Breast epithelium (tissue), 4 donors: ENCODE results near the gene RTP3. TPM values are rescaled to one million over a fixed set of nuclear protein-coding genes. Genes with fewer than 3 reads are reported as not detected.

ENCODE experiments used
- DNase-seq, 2 donors: peaks; one replicate each; pipeline ENCODE4 v3.0.0-alpha.2; 2019; ENCODE audit warnings: low spot score in 2 of 2
- H3K27ac ChIP-seq, 2 donors: fragments of 200-600 bp; sonication (generic) in 1 of 2; one replicate each; pipeline ENCODE4 v1.5.1; 2016 to 2019; ENCODE audit warnings: mild to moderate bottlenecking in 1 of 2
- H3K27me3 ChIP-seq, 2 donors: fragments of 200-600 bp; sonication (generic) in 1 of 2; one replicate each; pipeline versions ENCODE4 v1.5.1 to v1.6.0; 2017 to 2019; ENCODE audit warnings: control low read depth in 1 of 2, mild to moderate bottlenecking in 1 of 2
- H3K36me3 ChIP-seq: fragments of 200-600 bp; one replicate; pipeline ENCODE4 v1.5.1; 2019
- H3K4me1 ChIP-seq, 2 donors: fragments of 200-600 bp; sonication (generic); one replicate each; pipeline ENCODE4 v1.5.1; 2016 to 2019; ENCODE audit warnings: control low read depth in 1 of 2
- H3K4me3 ChIP-seq, 3 donors: fragments of 200-600 bp; sonication (generic); 1 replicate in 2 of 3; 2 replicates in 1 of 3; pipeline ENCODE4 v1.5.1; 2016 to 2019; ENCODE audit warnings: mild to moderate bottlenecking in 3 of 3, moderate library complexity in 2 of 3
- H3K9me3 ChIP-seq, 2 donors: fragments of 200-600 bp; sonication (generic) in 1 of 2; one replicate each; pipeline ENCODE4 v1.5.1; 2016 to 2019; ENCODE audit warnings: control low read depth in 1 of 2
- CTCF ChIP-seq, 3 donors: fragments of 450-650 bp; IDR thresholded peaks; one replicate each; pipeline ENCODE4 v1.5.1; 2016 to 2017; ENCODE audit warnings: antibody characterized with exemption in 3 of 3, mild to moderate bottlenecking in 3 of 3, moderate library complexity in 3 of 3
- POLR2A ChIP-seq: fragments of 450-650 bp; IDR thresholded peaks from one replicate; pipeline ENCODE4 v1.6.1; 2016; ENCODE audit warnings: antibody characterized with exemption, mild to moderate bottlenecking, moderate library complexity
- POLR2AphosphoS5 ChIP-seq, 3 donors: sonication (generic); formaldehyde crosslinking; IDR thresholded peaks; one replicate each; pipeline ENCODE4 v1.6.1; 2017; ENCODE audit warnings: antibody characterized with exemption in 3 of 3
- intact Hi-C: fragments of 100-400 bp; cut with DNase I; formaldehyde crosslinking; loops from one replicate; pipeline ENCODE4 v1.15.1; 2023; ENCODE audit warnings: low total_unique reads
- total RNA-seq, 3 donors: library from RNA; depleted of rRNA; stranded (reverse); fragments of >200 nt; gene quantifications; one replicate each; pipeline ENCODE4 v1.1.0, GENCODE V29; 2016

The RTP3 gene
- total RNA-seq, 3 donors from 2014 or later: not detected

- Histone ChIP-seq H3K4me3 (peak overlapping the region in 1 of 3 donors; percentile 51), H3K27ac (peak overlapping the region in 1 of 2 donors; percentile 48)
- intact Hi-C loops: no loop called here
These were observed 35.3 kb upstream of the RTP3 start for GRCh38 chr3:46462511-46462910.

GRCh38 chr3:46463120-46463867, 34.5 kb upstream of the RTP3 start:
- peaks cover 0 to 9% of the 10 kb centered on the region in 2 donors for H3K27me3 ChIP-seq
- no peaks in the 10 kb centered on the region for H3K9me3 ChIP-seq
- H3K27ac ChIP-seq: peak overlapping the region in 1 of 2 donors; percentile 48
- H3K4me1 ChIP-seq: no peaks in the 10 kb centered on the region
- DNase-seq: no peak
- TF ChIP-seq POLR2AphosphoS5 (IDR thresholded peaks at IDR 0.05) (no peak), POLR2A (no peak), CTCF (IDR thresholded peaks at IDR 0.05) (no peak)
- H3K4me3 ChIP-seq: peak overlapping the region in 2 of 3 donors; percentile 11 to 51
- no peaks in the 10 kb centered on the region for H3K36me3 ChIP-seq
- intact Hi-C loops: no loop called here

More at GRCh38 chr3:46462511-46462910, 35.3 kb upstream of the RTP3 start:
- no peaks in the 10 kb centered on the region for H3K9me3 ChIP-seq
- no peaks in the 10 kb centered on the region for H3K36me3 ChIP-seq
- no peak for TF ChIP-seq POLR2A
- TF ChIP-seq POLR2AphosphoS5 (IDR thresholded peaks at IDR 0.05): no peak
- no peak for TF ChIP-seq CTCF (IDR thresholded peaks at IDR 0.05)
- H3K4me1 ChIP-seq: no peaks in the 10 kb centered on the region
- DNase-seq: no peak
- H3K27me3 ChIP-seq: peaks cover 0 to 9% of the 10 kb centered on the region in 2 donors

GRCh38 chr3:46463868-46464241, 33.9 kb upstream of the RTP3 start:
- Histone ChIP-seq H3K27ac (peak overlapping the region in 1 of 2 donors; percentile 48), H3K9me3 (no peaks in the 10 kb centered on the region), H3K36me3 (no peaks in the 10 kb centered on the region), H3K27me3 (peaks cover 0 to 9% of the 10 kb centered on the region in 2 donors), H3K4me3 (peak overlapping the region in 2 of 3 donors; percentile 11 to 51), H3K4me1 (no peaks in the 10 kb centered on the region)
- no peak for TF ChIP-seq POLR2A
- TF ChIP-seq POLR2AphosphoS5 (IDR thresholded peaks at IDR 0.05): no peak
- TF ChIP-seq CTCF (IDR thresholded peaks at IDR 0.05): no peak
- intact Hi-C loops: no loop called here
- no peak for DNase-seq

GRCh38 chr3:46464326-46465195, 33.2 kb upstream of the RTP3 start, which contains the start of gene LTF:
LTF (minus strand) TSS chr3:46464905; CDS start chr3:46464867, 38 bp downstream.
- peak within 1 kb of the TSS in 2 of 3 donors; percentile 39 to 51 for H3K4me3 ChIP-seq
- no peaks in the 10 kb centered on the region for H3K9me3 ChIP-seq
- no peak for DNase-seq
- peaks cover 0 to 9% of the 10 kb centered on the region in 2 donors for H3K27me3 ChIP-seq
- intact Hi-C loops: no loop called here
- TF ChIP-seq POLR2A (no peak), CTCF (IDR thresholded peaks at IDR 0.05) (no peak), POLR2AphosphoS5 (IDR thresholded peaks at IDR 0.05) (no peak)
- peak within 1 kb of the TSS; percentile 21 to 48 for H3K27ac ChIP-seq
- H3K36me3 ChIP-seq: no peaks in the 10 kb centered on the region
- no peaks in the 10 kb centered on the region for H3K4me1 ChIP-seq

GRCh38 chr3:46465196-46465520, 32.6 kb upstream of the RTP3 start:
- Histone ChIP-seq H3K27ac (no peak overlapping the region), H3K9me3 (no peaks in the 10 kb centered on the region), H3K36me3 (no peaks in the 10 kb centered on the region), H3K4me1 (no peaks in the 10 kb centered on the region), H3K4me3 (peak overlapping the region in 2 of 3 donors; percentile 39 to 51), H3K27me3 (peaks cover 0 to 9% of the 10 kb centered on the region in 2 donors)
- DNase-seq: no peak
- TF ChIP-seq POLR2A (no peak), CTCF (IDR thresholded peaks at IDR 0.05) (no peak), POLR2AphosphoS5 (IDR thresholded peaks at IDR 0.05) (no peak)
- intact Hi-C loops: no loop called here
